ENCODE results near the gene MS4A4E. TPM values are rescaled to one million over a fixed set of nuclear protein-coding genes. Genes with fewer than 3 reads are reported as not detected.

MS4A4E gene
- total RNA-seq, 1 experiment from 2014 or later, result 0.42 TPM

- Histone ChIP-seq H2BK15ac (ENCODE audit: low read depth, low read length) (no peak within 1 kb of the TSS), H4K20me1 (ENCODE audit: control insufficient read depth, insufficient read depth, insufficient read length) (no peaks in the 10 kb centered on the region), H3K9me3 (ENCODE audit: control insufficient read depth, low read depth, low read length) (no peaks in the 10 kb centered on the region), H4K5ac (ENCODE audit: insufficient read length, low read depth, low read length) (no peak within 1 kb of the TSS), H3K79me1 (ENCODE audit: insufficient read depth, low read depth, low read length, poor library complexity, severe bottlenecking) (no peaks in the 10 kb centered on the region), H2BK12ac (ENCODE audit: insufficient read length, low read depth, low read length) (no peak within 1 kb of the TSS), H2BK120ac (ENCODE audit: low read depth, low read length, poor library complexity, severe bottlenecking) (no peak within 1 kb of the TSS), H3K23ac (ENCODE audit: insufficient read length, low read depth, low read length) (no peak within 1 kb of the TSS), H2AFZ (ENCODE audit: low read length) (no peak within 1 kb of the TSS), H2BK20ac (ENCODE audit: low read depth, low read length, poor library complexity, severe bottlenecking) (no peak within 1 kb of the TSS), H4K91ac (ENCODE audit: insufficient read length, low read depth, low read length) (no peak within 1 kb of the TSS), H3T11ph (ENCODE audit: low read length) (no peak within 1 kb of the TSS), H3K79me2 (ENCODE audit: insufficient read depth, low read length) (no peaks in the 10 kb centered on the region), H3K27ac (ENCODE audit: insufficient read length, low read depth, low read length) (no peak within 1 kb of the TSS), H3K18ac (ENCODE audit: insufficient read length, low read depth, low read length) (no peak within 1 kb of the TSS), H3K4me1 (ENCODE audit: insufficient read depth, low read length) (no peaks in the 10 kb centered on the region), H3K27me3 (ENCODE audit: insufficient read depth, low read length) (no peaks in the 10 kb centered on the region), H4K8ac (replicated peaks; ENCODE audit: insufficient read length, low read depth, low read length) (no peak within 1 kb of the TSS), H3K4me2 (ENCODE audit: insufficient read depth, insufficient read length, low read length) (no peak within 1 kb of the TSS), H3K56ac (ENCODE audit: insufficient read length, low read depth, low read length) (no peak within 1 kb of the TSS), H3K14ac (ENCODE audit: insufficient read depth, low read length) (no peak within 1 kb of the TSS), H3K23me2 (ENCODE audit: insufficient read length, low read depth, low read length, poor library complexity, severe bottlenecking) (no peaks in the 10 kb centered on the region), H3K4ac (ENCODE audit: low read depth, low read length) (no peak within 1 kb of the TSS), H3K9ac (ENCODE audit: extremely low read depth, insufficient read length, low read length) (no peak within 1 kb of the TSS), H2BK5ac (ENCODE audit: insufficient read length, low read length) (no peak within 1 kb of the TSS), H2AK5ac (ENCODE audit: insufficient read length, low read length) (no peak within 1 kb of the TSS)
- peaks cover 18% of the 10 kb centered on the region in 2 experiments for H3K9me3 Mint-ChIP-seq
- H3K4me1 Mint-ChIP-seq, result peaks cover 9% of the 10 kb centered on the region in 2 experiments; a peak in 2 of 4 replicates
- no peak for TF ChIP-seq CTCF (conservative IDR thresholded peaks at IDR 0.05)
- no peak for DNase-seq
- H3K27ac Mint-ChIP-seq, result no peak within 1 kb of the TSS
- H3K4me3 Mint-ChIP-seq, result no peak within 1 kb of the TSS
- H3K27me3 Mint-ChIP-seq (ENCODE audit: low read depth), result no peaks in the 10 kb centered on the region; the same call in 1 of the 2 replicates
- WGBS (ENCODE audit: extremely low coverage, insufficient read length, low lambda C conversion rate), result no CpG with 5 or more reads among the region's 10 CpGs
- peaks cover 5 to 14% (median 7%) of the 10 kb centered on the region in 3 experiments; a peak in 6 of 7 replicates for H3K36me3 Mint-ChIP-seq (ENCODE audit: insufficient read depth in 1 of 3, low read depth in 3 of 3)
Measured at GRCh38 chr11:60182541-60183330, 60.2 kb downstream of the MS4A4E start, which contains the start of gene MS4A6A. MS4A6A (minus strand) TSS chr11:60183083; CDS start chr11:60181727, 1,356 bp downstream.

Measured in H9 (cell line).